GM12878 (cell line): ENCODE results near the gene ANTXR1.

Experiments used
- BHLHE40 ChIP-seq, 2 experiments: fragments of 450-650 bp in 1 of 2; IDR thresholded peaks; 2 replicates each; pipeline ENCODE4 v1.6.1; 2011 to 2017; ENCODE audit warnings: low read depth in 2 of 2, borderline replicate concordance in 1 of 2, improper control_type of control experiment in 1 of 2, low read length in 1 of 2, mild to moderate bottlenecking in 1 of 2
- EZH2 ChIP-seq: IDR thresholded peaks from 2 replicates; pipeline ENCODE4 v1.6.1; 2012; ENCODE audit warnings: low read depth, mild to moderate bottlenecking, control low read depth, inconsistent platforms, low read length, borderline replicate concordance; ENCODE audit not compliant: control insufficient read depth
- GABPA ChIP-seq: IDR thresholded peaks from 2 replicates; pipeline ENCODE4 v1.6.1; 2014; ENCODE audit warnings: antibody characterized with exemption, low read depth, mild to moderate bottlenecking, inconsistent platforms
- GATAD2B ChIP-seq: fragments of 450-650 bp; conservative IDR thresholded peaks from 2 replicates; pipeline ENCODE4 v1.6.1; 2017; ENCODE audit warnings: low read depth, mild to moderate bottlenecking, moderate library complexity
- RELA ChIP-seq: fragments of 450-650 bp; IDR thresholded peaks from 2 replicates; pipeline ENCODE4 v1.8.0; 2014; ENCODE audit warnings: borderline replicate concordance; ENCODE audit not compliant: partially characterized antibody
- SRF ChIP-seq, 2 experiments: IDR thresholded peaks; 2 replicates each; pipeline ENCODE4 v1.6.1; 2011; ENCODE audit warnings: low read depth in 2 of 2, low read length in 2 of 2, mild to moderate bottlenecking in 1 of 2, moderate library complexity in 1 of 2
- ZNF384 ChIP-seq: IDR thresholded peaks from 2 replicates; pipeline ENCODE4 v1.6.1; 2012; ENCODE audit warnings: low read depth, mild to moderate bottlenecking, low read length, improper control_type of control experiment, borderline replicate concordance
- TF ChIP-seq, protein P1 (sequence below), 3 experiments: IDR thresholded peaks in 2 of 3; conservative IDR thresholded peaks in 1 of 3; 2 replicates each; pipeline ENCODE4 v1.5.1; 2011; ENCODE audit warnings: low read depth in 3 of 3, low read length in 3 of 3, mild to moderate bottlenecking in 3 of 3, control low read depth in 2 of 3, moderate library complexity in 2 of 3, inconsistent platforms in 1 of 3, mixed read lengths in 1 of 3; ENCODE audit not compliant: control insufficient read depth in 2 of 3, insufficient read depth in 1 of 3; ENCODE audit errors: extremely low read depth in 1 of 3

DNA sequence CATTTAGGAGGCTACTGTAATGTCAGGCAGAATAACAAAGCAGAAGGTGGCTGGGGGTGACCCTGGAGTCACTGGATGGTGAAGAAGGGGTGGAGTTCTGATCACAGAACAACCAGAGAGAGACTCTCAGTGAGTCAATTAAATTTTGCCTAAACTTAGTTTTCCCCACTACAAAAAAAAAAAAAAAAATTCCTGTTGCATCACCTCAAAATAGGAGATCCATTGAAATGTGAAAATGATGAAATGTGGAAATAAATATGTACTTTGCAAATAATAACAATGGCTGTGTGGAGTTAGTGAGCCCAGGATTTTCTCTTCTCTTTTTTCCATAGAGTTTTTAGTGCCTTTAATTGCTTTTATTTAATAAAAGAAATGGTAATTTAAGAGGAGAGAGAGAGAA lies 208.5 kb downstream of the ANTXR1 start:
- no peak for TF ChIP-seq SRF (IDR thresholded peaks at IDR 0.05; ENCODE audit: low read depth in 2 of 2, low read length in 2 of 2)
- TF ChIP-seq ZNF384: no peak
- TF ChIP-seq BHLHE40 (IDR thresholded peaks at IDR 0.05; ENCODE audit: borderline replicate concordance in 1 of 2, low read depth in 2 of 2, low read length in 1 of 2): no peak
- TF ChIP-seq, protein P1, sequence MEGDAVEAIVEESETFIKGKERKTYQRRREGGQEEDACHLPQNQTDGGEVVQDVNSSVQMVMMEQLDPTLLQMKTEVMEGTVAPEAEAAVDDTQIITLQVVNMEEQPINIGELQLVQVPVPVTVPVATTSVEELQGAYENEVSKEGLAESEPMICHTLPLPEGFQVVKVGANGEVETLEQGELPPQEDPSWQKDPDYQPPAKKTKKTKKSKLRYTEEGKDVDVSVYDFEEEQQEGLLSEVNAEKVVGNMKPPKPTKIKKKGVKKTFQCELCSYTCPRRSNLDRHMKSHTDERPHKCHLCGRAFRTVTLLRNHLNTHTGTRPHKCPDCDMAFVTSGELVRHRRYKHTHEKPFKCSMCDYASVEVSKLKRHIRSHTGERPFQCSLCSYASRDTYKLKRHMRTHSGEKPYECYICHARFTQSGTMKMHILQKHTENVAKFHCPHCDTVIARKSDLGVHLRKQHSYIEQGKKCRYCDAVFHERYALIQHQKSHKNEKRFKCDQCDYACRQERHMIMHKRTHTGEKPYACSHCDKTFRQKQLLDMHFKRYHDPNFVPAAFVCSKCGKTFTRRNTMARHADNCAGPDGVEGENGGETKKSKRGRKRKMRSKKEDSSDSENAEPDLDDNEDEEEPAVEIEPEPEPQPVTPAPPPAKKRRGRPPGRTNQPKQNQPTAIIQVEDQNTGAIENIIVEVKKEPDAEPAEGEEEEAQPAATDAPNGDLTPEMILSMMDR (IDR thresholded peaks at IDR 0.05 in 2 of 3, conservative IDR thresholded peaks at IDR 0.05 in 1 of 3; ENCODE audit: control insufficient read depth in 2 of 3, extremely low read depth in 1 of 3, insufficient read depth in 1 of 3, low read depth in 3 of 3, low read length in 3 of 3): no peak
- no peak for TF ChIP-seq EZH2
- no peak for TF ChIP-seq GABPA
- no peak for TF ChIP-seq RELA
- no peak for TF ChIP-seq GATAD2B
